HEK293 (cell line): ENCODE measurements around the gene SLC22A13.
A peak's percentile ranks its signal among the peaks of the same experiment; 100 is the strongest.

Experiments used
- CTCF ChIA-PET: fragments of 350-600 bp; formaldehyde crosslinking; extraction: SDS; loops from one replicate; lab custom pipeline; 2021; ENCODE audit warnings: antibody characterized with exemption; lab: Yijun Ruan, JAX
- POLR2A ChIA-PET: fragments of 300-600 bp; formaldehyde crosslinking; extraction: SDS; loops from one replicate; lab custom pipeline; 2020; ENCODE audit warnings: antibody characterized with exemption, inconsistent platforms; lab: Yijun Ruan, JAX
- H3K27ac ChIP-seq: fragments of 200-500 bp; sonication (Bioruptor generic); 2 replicates; pipeline ENCODE4 v1.5.1; 2014; ENCODE audit warnings: low read depth, low read length, control low read depth, inconsistent platforms; ENCODE audit errors: extremely low read depth
- H3K36me3 ChIP-seq, 2 experiments: fragments of 200-500 bp in 1 of 2; sonication (Bioruptor generic) in 1 of 2; 1 replicate in 1 of 2; 2 replicates in 1 of 2; pipeline ENCODE4 v1.5.1; 2014 to 2017; ENCODE audit warnings: inconsistent platforms in 2 of 2, low read length in 2 of 2; ENCODE audit not compliant: control insufficient read depth in 2 of 2, insufficient read depth in 1 of 2
- H3K4me1 ChIP-seq: fragments of 200-500 bp; sonication (Bioruptor generic); 2 replicates; pipeline ENCODE4 v1.5.1; 2014; ENCODE audit warnings: mild to moderate bottlenecking, low read length, inconsistent platforms; ENCODE audit not compliant: control insufficient read depth, insufficient read depth
- H3K4me3 ChIP-seq: 2 replicates; pipeline ENCODE4 v1.5.1; 2011; ENCODE audit warnings: low read depth, mild to moderate bottlenecking, control low read depth, low read length, moderate library complexity
- H3K9me3 ChIP-seq: fragments of 200-500 bp; sonication (Bioruptor generic); 2 replicates; pipeline ENCODE4 v1.5.1; 2014; ENCODE audit warnings: low read depth, low read length, inconsistent platforms; ENCODE audit not compliant: control insufficient read depth, insufficient read depth
- BCL11A ChIP-seq: fragments of 450-650 bp; formaldehyde crosslinking; IDR thresholded peaks from 2 replicates; pipeline ENCODE4 v1.5.1; 2016; ENCODE audit warnings: low read depth, missing biosample characterization, missing genetic modification characterization
- BCL11B ChIP-seq: fragments of 450-650 bp; formaldehyde crosslinking; IDR thresholded peaks from 2 replicates; pipeline ENCODE4 v1.5.1; 2016; ENCODE audit warnings: low read depth, missing biosample characterization, missing genetic modification characterization
- EGR2 ChIP-seq: fragments of 450-650 bp; formaldehyde crosslinking; IDR thresholded peaks from 2 replicates; pipeline ENCODE4 v1.5.1; 2016; ENCODE audit warnings: low read depth, missing biosample characterization, missing genetic modification characterization
- SCRT2 ChIP-seq: fragments of 450-650 bp; formaldehyde crosslinking; IDR thresholded peaks from 2 replicates; pipeline ENCODE4 v1.5.1; 2016; ENCODE audit warnings: missing biosample characterization, missing genetic modification characterization
- SETDB1 ChIP-seq: IDR thresholded peaks from one replicate; pipeline ENCODE4 v1.6.1; 2017; ENCODE audit warnings: mild to moderate bottlenecking, low read length, moderate library complexity, mixed read lengths; ENCODE audit not compliant: insufficient read length
- ZBTB20 ChIP-seq: fragments of 450-650 bp; formaldehyde crosslinking; IDR thresholded peaks from 2 replicates; pipeline ENCODE4 v1.5.1; 2016; ENCODE audit warnings: missing biosample characterization, missing genetic modification characterization
- ZBTB21 ChIP-seq: fragments of 450-650 bp; formaldehyde crosslinking; IDR thresholded peaks from 2 replicates; pipeline ENCODE4 v1.5.1; 2017; ENCODE audit warnings: missing biosample characterization, missing genetic modification characterization
- ZBTB26 ChIP-seq: fragments of 450-650 bp; formaldehyde crosslinking; optimal IDR thresholded peaks from 2 replicates; pipeline ENCODE3; 2016; ENCODE audit warnings: missing biosample characterization, mild to moderate bottlenecking, missing genetic modification characterization
- ZFP69B ChIP-seq: fragments of 450-650 bp; formaldehyde crosslinking; IDR thresholded peaks from 2 replicates; pipeline ENCODE4 v1.5.1; 2016; ENCODE audit warnings: missing biosample characterization, missing genetic modification characterization
- ZNF133 ChIP-seq: fragments of 450-650 bp; formaldehyde crosslinking; IDR thresholded peaks from 2 replicates; pipeline ENCODE4 v1.5.1; 2016; ENCODE audit warnings: missing biosample characterization, missing genetic modification characterization
- ZNF148 ChIP-seq: fragments of 450-650 bp; formaldehyde crosslinking; IDR thresholded peaks from 2 replicates; pipeline ENCODE4 v1.5.0; 2017; ENCODE audit warnings: missing biosample characterization, missing genetic modification characterization, borderline replicate concordance
- ZNF169 ChIP-seq: fragments of 450-650 bp; formaldehyde crosslinking; IDR thresholded peaks from 2 replicates; pipeline ENCODE4 v1.5.1; 2016; ENCODE audit warnings: missing biosample characterization, missing genetic modification characterization
- ZNF174 ChIP-seq: fragments of 450-650 bp; formaldehyde crosslinking; IDR thresholded peaks from 2 replicates; pipeline ENCODE4 v1.5.0; 2017; ENCODE audit warnings: missing biosample characterization, mild to moderate bottlenecking, missing genetic modification characterization
- ZNF211 ChIP-seq: fragments of 450-650 bp; formaldehyde crosslinking; IDR thresholded peaks from 2 replicates; pipeline ENCODE4 v1.5.1; 2016; ENCODE audit warnings: low read depth, missing biosample characterization, missing genetic modification characterization
- ZNF24 ChIP-seq: fragments of 450-650 bp; formaldehyde crosslinking; IDR thresholded peaks from 2 replicates; pipeline ENCODE4 v1.5.1; 2016; ENCODE audit warnings: missing biosample characterization, missing genetic modification characterization
- ZNF426 ChIP-seq: fragments of 450-650 bp; formaldehyde crosslinking; IDR thresholded peaks from 2 replicates; pipeline ENCODE4 v1.5.1; 2017; ENCODE audit warnings: missing biosample characterization, missing genetic modification characterization, mild to moderate bottlenecking, inconsistent platforms, moderate library complexity
- ZNF513 ChIP-seq: fragments of 450-650 bp; IDR thresholded peaks from 2 replicates; pipeline ENCODE4 v1.5.1; 2018; ENCODE audit warnings: missing biosample characterization, missing genetic modification characterization
- ZNF664 ChIP-seq: fragments of 450-650 bp; formaldehyde crosslinking; IDR thresholded peaks from 2 replicates; pipeline ENCODE4 v1.5.1; 2016; ENCODE audit warnings: missing biosample characterization, missing genetic modification characterization
- ZNF777 ChIP-seq: fragments of 450-650 bp; formaldehyde crosslinking; IDR thresholded peaks from 2 replicates; pipeline ENCODE4 v1.5.1; 2017; ENCODE audit warnings: missing biosample characterization, missing genetic modification characterization, borderline replicate concordance
- ZXDB ChIP-seq: fragments of 450-650 bp; formaldehyde crosslinking; IDR thresholded peaks from 2 replicates; pipeline ENCODE4 v1.5.1; 2016; ENCODE audit warnings: missing biosample characterization, missing genetic modification characterization
- TF ChIP-seq, protein P1 (sequence below): fragments of 450-650 bp; formaldehyde crosslinking; IDR thresholded peaks from 2 replicates; pipeline ENCODE4 v1.5.1; 2016; ENCODE audit warnings: missing biosample characterization, missing genetic modification characterization
- TF ChIP-seq, protein P2 (sequence below): fragments of 450-650 bp; formaldehyde crosslinking; IDR thresholded peaks from 2 replicates; pipeline ENCODE4 v1.5.1; 2016; ENCODE audit warnings: missing biosample characterization, missing genetic modification characterization

SLC22A13 gene

GRCh38 chr3:38265604-38266307 is at the start of gene SLC22A13:
SLC22A13 (plus strand) TSS chr3:38265812; CDS start chr3:38265861, 49 bp downstream.
- TF ChIP-seq EGR2 (tag by site-specific recombination) (no peak), ZNF24 (tag by site-specific recombination) (no peak), ZNF777 (tag by site-specific recombination) (no peak), ZNF211 (no peak), ZFP69B (no peak), BCL11A (no peak), ZNF169 (tag by site-specific recombination) (no peak), SCRT2 (tag by site-specific recombination) (no peak)
- TF ChIP-seq, protein P1, sequence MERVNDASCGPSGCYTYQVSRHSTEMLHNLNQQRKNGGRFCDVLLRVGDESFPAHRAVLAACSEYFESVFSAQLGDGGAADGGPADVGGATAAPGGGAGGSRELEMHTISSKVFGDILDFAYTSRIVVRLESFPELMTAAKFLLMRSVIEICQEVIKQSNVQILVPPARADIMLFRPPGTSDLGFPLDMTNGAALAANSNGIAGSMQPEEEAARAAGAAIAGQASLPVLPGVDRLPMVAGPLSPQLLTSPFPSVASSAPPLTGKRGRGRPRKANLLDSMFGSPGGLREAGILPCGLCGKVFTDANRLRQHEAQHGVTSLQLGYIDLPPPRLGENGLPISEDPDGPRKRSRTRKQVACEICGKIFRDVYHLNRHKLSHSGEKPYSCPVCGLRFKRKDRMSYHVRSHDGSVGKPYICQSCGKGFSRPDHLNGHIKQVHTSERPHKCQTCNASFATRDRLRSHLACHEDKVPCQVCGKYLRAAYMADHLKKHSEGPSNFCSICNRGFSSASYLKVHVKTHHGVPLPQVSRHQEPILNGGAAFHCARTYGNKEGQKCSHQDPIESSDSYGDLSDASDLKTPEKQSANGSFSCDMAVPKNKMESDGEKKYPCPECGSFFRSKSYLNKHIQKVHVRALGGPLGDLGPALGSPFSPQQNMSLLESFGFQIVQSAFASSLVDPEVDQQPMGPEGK, result no peak
- TF ChIP-seq, protein P2, sequence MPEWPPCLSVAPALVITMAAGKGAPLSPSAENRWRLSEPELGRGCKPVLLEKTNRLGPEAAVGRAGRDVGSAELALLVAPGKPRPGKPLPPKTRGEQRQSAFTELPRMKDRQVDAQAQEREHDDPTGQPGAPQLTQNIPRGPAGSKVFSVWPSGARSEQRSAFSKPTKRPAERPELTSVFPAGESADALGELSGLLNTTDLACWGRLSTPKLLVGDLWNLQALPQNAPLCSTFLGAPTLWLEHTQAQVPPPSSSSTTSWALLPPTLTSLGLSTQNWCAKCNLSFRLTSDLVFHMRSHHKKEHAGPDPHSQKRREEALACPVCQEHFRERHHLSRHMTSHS (tag by site-specific recombination), result no peak
- ChIA-PET CTCF (no interaction called here), POLR2A (no interaction called here)
- Histone ChIP-seq H3K27ac (no peak within 1 kb of the TSS), H3K4me1 (no peaks in the 10 kb centered on the region), H3K36me3 (peaks cover 0 to 4% of the 10 kb centered on the region in 2 experiments; a peak in 1 of 3 replicates), H3K4me3 (no peak within 1 kb of the TSS), H3K9me3 (no peaks in the 10 kb centered on the region)

DNA sequence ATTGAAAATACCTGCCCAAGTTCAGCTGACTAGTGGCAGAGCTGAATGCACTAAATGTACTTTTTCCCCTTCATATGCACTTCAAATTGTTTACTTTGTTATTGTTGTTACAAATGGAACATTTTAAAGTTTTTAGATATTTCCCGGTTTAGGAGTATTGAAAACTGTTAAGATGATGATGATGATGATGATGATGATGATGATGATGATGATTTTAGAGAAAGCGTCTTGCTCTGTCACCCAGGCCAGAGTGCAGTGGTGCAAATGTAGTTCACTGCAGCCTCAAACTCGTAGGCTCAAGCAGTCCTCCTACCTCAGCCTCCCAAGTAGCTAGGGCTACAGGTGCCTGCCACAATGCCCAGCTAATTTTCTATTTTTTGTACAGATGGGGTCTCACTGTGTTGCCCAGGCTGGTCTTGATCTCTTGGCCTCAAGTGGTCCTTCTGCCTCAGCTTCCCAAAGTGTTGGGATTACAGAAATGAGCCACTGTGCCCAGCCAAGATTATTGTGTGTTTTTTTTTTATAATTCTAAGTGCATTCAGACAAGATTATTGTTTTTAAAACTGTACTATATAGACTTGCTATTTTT is 45.9 kb upstream of the SLC22A13 start:
- CTCF ChIA-PET, result no interaction called here
- Histone ChIP-seq H3K36me3 (peaks cover 3 to 33% of the 10 kb centered on the region in 2 experiments), H3K9me3 (no peaks in the 10 kb centered on the region), H3K4me1 (no peaks in the 10 kb centered on the region), H3K27ac (no peak overlapping the region), H3K4me3 (no peak overlapping the region)
- TF ChIP-seq SETDB1 (no peak), ZNF513 (tag by site-specific recombination) (peak; percentile 95), ZBTB21 (tag by site-specific recombination) (no peak)
- POLR2A ChIA-PET, result interaction anchor here (0.6 kb wide), 1 partner anchor 102 kb away, joined by 3 read pairs; no protein-coding TSS in a partner anchor

- H3K36me3 ChIP-seq, result peaks cover 3 to 43% of the 10 kb centered on the region in 2 experiments
- H3K9me3 ChIP-seq, result no peaks in the 10 kb centered on the region
- POLR2A ChIA-PET, result no interaction called here
- H3K4me3 ChIP-seq, result no peak overlapping the region
- no peak overlapping the region for H3K27ac ChIP-seq
- no peaks in the 10 kb centered on the region for H3K4me1 ChIP-seq
- CTCF ChIA-PET, result no interaction called here
- TF ChIP-seq ZBTB20 (tag by site-specific recombination) (no peak), ZNF426 (no peak), ZBTB26 (tag by site-specific recombination) (no peak), ZNF664 (tag by site-specific recombination) (no peak), BCL11B (tag by site-specific recombination) (no peak), ZNF148 (tag by site-specific recombination) (no peak), ZXDB (tag by site-specific recombination) (no peak), ZNF133 (tag by site-specific recombination) (no peak), ZNF174 (no peak)
These were observed 44.6 kb upstream of the SLC22A13 start for GRCh38 chr3:38221005-38221404.
